NCI-H2107 (cell line): ENCODE results near the gene RASA3.
A peak's percentile ranks its signal among the peaks of the same experiment; 100 is the strongest.
"Not testable (repeated sequence)": the region's sequence is repeated elsewhere in the genome, so short reads cannot be mapped to it uniquely, and the experiment has no call there.

Source experiments
- DNase-seq: peaks from one replicate; lab custom pipeline; 2025; lab: John Stamatoyannopoulos, UW

The RASA3 gene

GRCh38 chr13:114002771-114003321, 129.6 kb downstream of the RASA3 start:
- DNase-seq, result no peak

DNA sequence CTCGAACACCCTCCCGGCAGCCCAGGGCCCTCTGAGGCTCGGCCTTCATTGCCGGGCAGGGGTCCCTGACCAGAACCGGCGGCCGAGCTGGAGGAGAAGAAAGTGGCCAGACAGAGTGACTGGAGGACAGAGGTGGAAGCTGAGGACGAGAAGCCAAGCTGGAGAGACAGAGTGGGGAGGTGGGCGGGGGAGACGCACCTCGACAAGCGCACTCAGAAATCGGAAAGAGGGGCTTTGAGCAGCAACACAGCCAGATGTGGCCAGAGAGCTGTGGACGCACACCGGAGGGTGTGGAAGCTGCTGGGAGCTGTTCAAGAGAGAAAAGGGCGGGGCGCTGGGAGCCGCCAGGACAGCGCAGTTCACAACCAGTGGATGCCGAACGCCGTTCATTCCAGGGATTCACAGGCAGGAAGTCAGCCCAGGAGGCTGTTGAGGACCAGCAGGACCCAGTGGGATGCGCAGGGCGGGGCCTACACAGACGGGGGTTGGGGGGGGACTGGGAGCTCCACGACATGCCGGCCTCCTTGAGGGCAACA, 130.3 kb downstream of the RASA3 start:
- DNase-seq, result no peak

GRCh38 chr13:114001331-114002008, 131.0 kb downstream of the RASA3 start:
- no peak for DNase-seq

- no peak for DNase-seq
These were observed 132.0 kb downstream of the RASA3 start for GRCh38 chr13:114000151-114001040.

- no peak for DNase-seq
These were observed 132.9 kb downstream of the RASA3 start for GRCh38 chr13:113999618-113999910.

DNA sequence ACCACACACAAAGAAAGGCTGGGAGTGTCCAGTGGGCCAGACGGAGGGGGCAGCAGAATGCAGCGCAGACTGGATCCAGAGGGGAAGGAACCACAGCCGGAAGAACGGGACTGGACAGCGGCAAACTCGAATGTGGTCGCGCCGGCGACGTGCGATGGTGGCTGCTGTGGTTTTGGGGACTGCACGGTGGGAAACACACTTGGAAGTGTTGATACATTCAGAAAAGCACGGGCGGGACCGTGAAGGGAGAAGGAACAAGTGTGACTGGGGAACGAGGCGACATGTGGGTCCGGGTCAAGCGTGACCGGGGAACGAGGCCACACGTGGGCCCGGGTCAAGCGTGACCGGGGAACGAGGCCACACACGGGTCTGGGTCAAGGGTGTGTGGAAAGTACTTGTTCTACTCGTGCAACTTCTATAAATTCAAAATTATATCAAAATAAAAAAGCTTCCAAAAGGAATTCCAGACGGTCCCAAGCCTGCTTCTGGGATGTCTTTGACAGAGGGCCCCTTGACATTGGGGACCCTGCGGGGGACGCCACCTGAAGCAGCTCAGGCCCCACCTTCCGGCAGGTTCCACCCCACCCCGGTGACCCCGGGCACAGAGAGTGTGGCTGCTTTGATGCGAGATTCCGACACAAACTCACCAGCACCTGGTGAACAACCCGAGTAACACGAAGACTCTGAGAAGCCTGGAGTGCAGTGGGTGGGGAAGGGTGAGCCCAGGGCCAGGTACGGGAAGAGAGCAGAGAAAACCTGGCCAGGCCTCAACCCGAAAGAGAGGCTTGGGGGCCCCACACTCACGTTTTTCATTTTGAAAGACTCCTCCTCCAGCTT, 133.4 kb downstream of the RASA3 start:
- DNase-seq, result no peak

- no peak for DNase-seq
These were observed 134.3 kb downstream of the RASA3 start for GRCh38 chr13:113997845-113998751.

GRCh38 chr13:113996912-113997745, 135.3 kb downstream of the RASA3 start:
- DNase-seq, result no peak

GRCh38 chr13:113996081-113996911, 136.1 kb downstream of the RASA3 start:
- no peak for DNase-seq

DNA sequence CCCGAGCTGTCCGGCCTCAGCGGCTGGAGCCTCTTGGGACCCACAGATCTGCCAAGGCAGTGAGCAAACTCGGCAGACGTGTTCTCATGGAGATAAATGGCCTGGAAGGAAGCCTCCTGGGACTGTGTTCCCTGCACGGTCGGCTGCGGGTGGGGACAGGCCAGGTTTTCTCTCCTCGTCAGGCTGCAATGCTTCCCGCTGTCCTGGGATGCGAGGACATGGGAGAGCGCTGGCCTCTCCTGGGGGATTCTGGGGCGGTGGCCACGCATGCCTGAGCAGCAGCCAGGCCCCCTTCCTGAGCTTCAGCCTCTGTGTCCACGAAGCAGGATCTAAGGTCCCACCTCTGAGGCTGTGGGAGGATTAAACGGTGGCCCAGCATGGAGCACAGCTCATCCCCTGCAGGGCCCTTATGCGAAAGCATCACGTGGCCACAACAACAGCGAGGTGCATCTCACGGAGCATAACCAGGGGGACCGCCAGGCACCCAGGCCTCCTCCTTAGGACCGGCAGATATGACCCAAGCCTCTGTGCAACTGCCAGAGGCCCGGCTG, 137.3 kb downstream of the RASA3 start:
- DNase-seq, result no peak

DNA sequence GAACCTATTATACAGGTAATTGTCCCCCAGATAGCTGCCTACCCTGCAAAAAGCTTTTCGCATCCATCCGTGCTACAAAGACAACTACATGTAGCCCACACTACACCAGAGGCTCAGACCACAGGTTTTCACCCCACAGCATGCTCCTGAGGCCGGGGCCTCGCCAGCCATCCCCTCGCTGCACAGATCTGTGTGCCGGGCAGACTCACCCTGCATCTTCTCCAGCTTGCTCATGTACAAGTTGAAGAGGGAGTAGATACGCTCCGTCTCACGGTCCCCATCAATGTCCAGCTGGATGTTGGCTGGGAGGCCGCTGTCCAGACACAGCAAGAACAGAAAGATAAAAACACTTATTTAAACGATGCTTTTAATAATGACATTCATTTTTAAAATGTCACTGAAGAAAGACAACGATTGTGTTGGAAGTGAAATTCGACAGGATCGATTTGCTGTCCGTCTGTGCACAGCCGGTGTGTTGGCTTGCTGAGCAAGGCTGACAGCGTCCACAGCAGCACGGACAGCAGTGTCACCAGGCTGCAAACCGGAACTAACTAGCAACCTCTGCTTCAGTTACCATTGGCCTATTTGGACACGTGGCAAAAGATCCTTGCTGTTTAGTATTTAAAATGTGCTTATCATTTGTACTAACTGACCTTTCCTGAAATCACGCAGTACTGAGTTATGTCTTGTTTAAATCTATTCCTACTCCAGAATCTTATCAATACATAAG, 140.0 kb downstream of the RASA3 start:
- no peak for DNase-seq

- DNase-seq, result no peak
These were observed 140.7 kb downstream of the RASA3 start for GRCh38 chr13:113991676-113992179.

GRCh38 chr13:113991191-113991669, 141.2 kb downstream of the RASA3 start:
- peak; percentile 76 for DNase-seq

DNA sequence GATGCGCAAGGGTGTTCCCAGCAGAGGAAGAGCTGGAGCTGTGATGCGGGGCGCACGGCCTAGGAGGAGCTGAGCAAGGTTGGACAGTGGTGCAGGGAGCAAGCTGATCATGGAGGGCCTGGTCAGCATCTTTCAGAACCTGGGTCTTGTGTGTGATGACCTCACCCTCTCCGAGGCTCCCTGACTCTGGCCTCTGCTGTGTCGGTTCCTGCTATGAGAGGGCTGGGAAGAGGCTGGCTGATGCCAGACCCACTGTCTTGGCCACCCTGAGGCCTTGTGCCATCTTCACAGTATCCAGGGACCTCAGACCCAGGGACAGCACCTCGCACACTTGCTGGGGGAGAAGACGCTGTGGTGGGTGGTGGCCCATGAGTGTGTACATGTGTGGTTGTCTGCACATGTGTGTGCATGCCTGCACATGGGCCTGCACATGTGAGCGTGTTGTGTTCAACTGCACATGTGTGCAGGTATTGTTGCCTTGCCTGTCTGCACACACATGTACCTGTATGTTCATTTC, 142.0 kb downstream of the RASA3 start:
- no peak for DNase-seq

GRCh38 chr13:113989585-113990300, 142.7 kb downstream of the RASA3 start:
- no peak for DNase-seq

DNA sequence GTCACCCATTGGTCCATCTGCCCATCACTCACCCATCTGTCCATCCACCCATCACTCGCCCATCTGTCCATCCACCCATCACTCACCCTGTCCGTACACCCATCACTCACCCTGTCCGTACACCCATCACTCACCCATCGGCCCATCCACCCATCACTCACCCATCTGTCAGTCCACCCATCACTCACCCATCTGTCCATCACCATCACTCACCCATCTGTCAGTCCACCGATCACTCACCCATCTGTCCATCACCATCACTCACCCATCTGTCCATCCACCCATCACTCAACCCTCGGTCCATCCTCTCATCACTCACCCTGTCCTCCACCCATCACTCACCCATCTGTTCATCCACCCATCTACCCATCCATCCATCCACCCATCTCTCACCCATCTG, 143.6 kb downstream of the RASA3 start:
- not testable (repeated sequence) for DNase-seq

DNA sequence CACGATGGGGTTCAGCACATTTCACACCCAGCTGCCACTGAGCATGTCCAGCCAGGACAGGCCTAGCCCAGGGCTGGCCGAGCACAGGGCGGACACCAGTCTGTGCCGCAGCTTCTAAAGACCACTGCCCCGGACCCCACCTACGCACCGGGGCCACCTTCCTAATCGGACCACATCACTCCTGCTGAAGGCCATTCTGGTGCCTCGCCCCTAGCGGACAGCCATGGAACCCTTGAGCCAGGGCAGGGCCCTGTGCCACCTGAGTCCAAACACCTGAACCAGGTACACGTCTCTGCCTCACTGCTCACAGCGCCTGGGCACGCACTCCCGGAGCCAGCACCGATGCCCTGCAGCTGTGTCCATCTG, 150.1 kb downstream of the RASA3 start:
- DNase-seq, result no peak
